Astrocyte (in vitro differentiated cells and primary cell): ENCODE measurements around the gene SOCS4. TPM values are rescaled to one million over a fixed set of nuclear protein-coding genes. Genes with fewer than 3 reads are reported as not detected.

Source experiments
- DNase-seq: peaks from one replicate; pipeline ENCODE4 v3.0.0-alpha.2; 2010; ENCODE audit warnings: low read depth
- FAIRE-seq: peaks from 2 replicates; lab custom pipeline; 2011; peaks lifted over from hg19 to GRCh38; lab: Jason Lieb, UNC
- H2AFZ ChIP-seq: 2 replicates; pipeline ENCODE4 v1.6.0; 2012; ENCODE audit warnings: low read depth, low read length, inconsistent platforms
- H3K27ac ChIP-seq: 2 replicates; pipeline ENCODE4 v1.5.1; 2011; ENCODE audit warnings: low read depth, low read length, inconsistent platforms
- H3K27me3 ChIP-seq: 2 replicates; pipeline ENCODE4 v1.6.0; 2011; ENCODE audit warnings: low read length, inconsistent platforms; ENCODE audit not compliant: insufficient read depth
- H3K36me3 ChIP-seq: 2 replicates; pipeline ENCODE4 v1.5.1; 2011; ENCODE audit warnings: low read length, inconsistent platforms; ENCODE audit not compliant: insufficient read depth
- H3K4me1 ChIP-seq: 2 replicates; pipeline ENCODE4 v1.5.1; 2011; ENCODE audit warnings: low read length, inconsistent platforms; ENCODE audit not compliant: insufficient read depth
- H3K4me2 ChIP-seq: 2 replicates; pipeline ENCODE4 v1.6.0; 2012; ENCODE audit warnings: low read length, inconsistent platforms
- H3K4me3 ChIP-seq: 2 replicates; pipeline ENCODE4 v1.5.1; 2011; ENCODE audit warnings: low read depth, mild to moderate bottlenecking, low read length, inconsistent platforms; ENCODE audit not compliant: insufficient read depth
- H3K79me2 ChIP-seq: 2 replicates; pipeline ENCODE4 v1.6.0; 2012; ENCODE audit warnings: mild to moderate bottlenecking, low read length, inconsistent platforms; ENCODE audit not compliant: insufficient read depth
- H3K9ac ChIP-seq: 2 replicates; pipeline ENCODE4 v1.6.0; 2012; ENCODE audit warnings: mild to moderate bottlenecking, low read length, inconsistent platforms
- H3K9me3 ChIP-seq: 2 replicates; pipeline ENCODE4 v1.5.1; 2012; ENCODE audit warnings: low read depth, mild to moderate bottlenecking, low read length, inconsistent platforms; ENCODE audit not compliant: insufficient read depth
- H4K20me1 ChIP-seq: 2 replicates; pipeline ENCODE4 v1.6.0; 2012; ENCODE audit warnings: low read length, inconsistent platforms; ENCODE audit not compliant: insufficient read depth
- H3K27ac Mint-ChIP-seq: one replicate; pipeline ENCODE4 v1.8.0; 2021; ENCODE audit warnings: mild to moderate bottlenecking, mixed read lengths; ENCODE audit not compliant: unreplicated experiment
- H3K27me3 Mint-ChIP-seq: one replicate; pipeline ENCODE4 v1.8.0; 2021; ENCODE audit warnings: low read depth, mixed read lengths; ENCODE audit not compliant: unreplicated experiment
- H3K36me3 Mint-ChIP-seq: one replicate; pipeline ENCODE4 v1.8.0; 2021; ENCODE audit warnings: low read depth, mixed read lengths; ENCODE audit not compliant: unreplicated experiment
- H3K4me1 Mint-ChIP-seq: one replicate; pipeline ENCODE4 v1.8.0; 2021; ENCODE audit warnings: low read depth, mixed read lengths; ENCODE audit not compliant: unreplicated experiment
- H3K4me3 Mint-ChIP-seq: one replicate; pipeline ENCODE4 v1.8.0; 2021; ENCODE audit warnings: mild to moderate bottlenecking, moderate library complexity, mixed read lengths; ENCODE audit not compliant: unreplicated experiment
- H3K9me3 Mint-ChIP-seq: one replicate; pipeline ENCODE4 v1.8.0; 2021; ENCODE audit warnings: mild to moderate bottlenecking, mixed read lengths; ENCODE audit not compliant: unreplicated experiment
- EZH2 ChIP-seq: IDR thresholded peaks from 2 replicates; pipeline ENCODE4 v1.6.1; 2012; ENCODE audit warnings: mild to moderate bottlenecking, low read length, inconsistent platforms; ENCODE audit not compliant: insufficient read depth
- total RNA-seq: library from RNA; stranded (reverse); gene quantifications from 2 replicates; pipeline ENCODE4 v1.2.1, GENCODE V29; 2021
- TF ChIP-seq, protein P1 (sequence below): IDR thresholded peaks from 2 replicates; pipeline ENCODE4 v1.5.1; 2011; ENCODE audit warnings: low read depth, mild to moderate bottlenecking, inconsistent platforms, low read length, moderate library complexity; ENCODE audit not compliant: insufficient read depth

SOCS4 gene
- total RNA-seq, 1 donor from 2014 or later, result 30.5 TPM

DNA sequence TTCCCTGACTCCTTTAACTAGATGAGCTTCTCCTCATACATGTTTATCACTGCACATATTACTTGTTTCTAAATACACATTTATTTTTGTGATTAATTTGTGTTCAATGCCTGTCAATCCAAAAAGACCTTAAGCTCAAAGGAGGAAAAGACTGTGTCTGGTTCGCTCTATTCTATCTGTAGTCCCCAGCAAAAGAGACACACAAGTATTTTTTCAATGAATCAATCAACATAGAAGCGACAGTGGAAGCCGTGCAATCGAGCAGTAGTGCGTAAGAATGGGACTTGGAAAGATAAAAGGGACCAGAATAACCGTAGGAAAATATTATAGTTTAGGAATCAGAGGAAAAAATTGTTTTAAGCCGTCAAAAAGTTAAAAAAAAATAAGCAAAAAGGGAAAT, 1.1 kb upstream of the SOCS4 start:
- Mint-ChIP-seq H3K27ac (peak overlapping the region; percentile 82), H3K4me3 (peak overlapping the region; percentile 96), H3K9me3 (no peaks in the 10 kb centered on the region), H3K36me3 (no peaks in the 10 kb centered on the region), H3K27me3 (no peaks in the 10 kb centered on the region), H3K4me1 (peaks cover 21% of the 10 kb centered on the region)
- Histone ChIP-seq H3K27ac (peak overlapping the region; percentile 92), H3K27me3 (no peaks in the 10 kb centered on the region), H4K20me1 (peaks cover 23% of the 10 kb centered on the region), H3K4me1 (peaks cover 23% of the 10 kb centered on the region), H3K4me3 (peak overlapping the region; percentile 94), H3K79me2 (peaks cover 69% of the 10 kb centered on the region), H3K9me3 (no peaks in the 10 kb centered on the region), H3K4me2 (peak overlapping the region; percentile 87), H3K9ac (peak overlapping the region; percentile 93), H2AFZ (peak overlapping the region; percentile 89), H3K36me3 (no peaks in the 10 kb centered on the region)
- DNase-seq (no peak), FAIRE-seq (no peak)
- no peak for TF ChIP-seq EZH2
- TF ChIP-seq, protein P1, sequence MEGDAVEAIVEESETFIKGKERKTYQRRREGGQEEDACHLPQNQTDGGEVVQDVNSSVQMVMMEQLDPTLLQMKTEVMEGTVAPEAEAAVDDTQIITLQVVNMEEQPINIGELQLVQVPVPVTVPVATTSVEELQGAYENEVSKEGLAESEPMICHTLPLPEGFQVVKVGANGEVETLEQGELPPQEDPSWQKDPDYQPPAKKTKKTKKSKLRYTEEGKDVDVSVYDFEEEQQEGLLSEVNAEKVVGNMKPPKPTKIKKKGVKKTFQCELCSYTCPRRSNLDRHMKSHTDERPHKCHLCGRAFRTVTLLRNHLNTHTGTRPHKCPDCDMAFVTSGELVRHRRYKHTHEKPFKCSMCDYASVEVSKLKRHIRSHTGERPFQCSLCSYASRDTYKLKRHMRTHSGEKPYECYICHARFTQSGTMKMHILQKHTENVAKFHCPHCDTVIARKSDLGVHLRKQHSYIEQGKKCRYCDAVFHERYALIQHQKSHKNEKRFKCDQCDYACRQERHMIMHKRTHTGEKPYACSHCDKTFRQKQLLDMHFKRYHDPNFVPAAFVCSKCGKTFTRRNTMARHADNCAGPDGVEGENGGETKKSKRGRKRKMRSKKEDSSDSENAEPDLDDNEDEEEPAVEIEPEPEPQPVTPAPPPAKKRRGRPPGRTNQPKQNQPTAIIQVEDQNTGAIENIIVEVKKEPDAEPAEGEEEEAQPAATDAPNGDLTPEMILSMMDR, result no peak

DNA sequence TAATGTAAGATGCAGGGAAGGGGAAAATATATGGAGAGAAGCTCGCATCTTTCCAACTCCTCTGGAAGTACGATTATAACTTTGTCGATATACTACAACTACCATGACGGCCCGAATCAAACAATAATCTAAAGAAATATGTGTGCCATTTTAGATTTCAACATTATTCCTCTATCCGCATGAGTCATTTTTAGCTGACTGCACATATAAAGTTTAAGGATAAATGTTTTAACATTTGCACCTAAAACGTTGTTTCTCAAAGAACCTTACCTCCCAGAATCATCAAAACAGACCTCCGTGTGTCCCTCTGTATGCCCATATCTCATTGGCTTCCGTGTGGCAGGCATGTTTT, 619 bp upstream of the SOCS4 start:
- TF ChIP-seq, protein P1, result no peak
- TF ChIP-seq EZH2, result no peak
- H3K4me1 Mint-ChIP-seq, result peaks cover 26% of the 10 kb centered on the region
- H3K27ac ChIP-seq, result peak overlapping the region; percentile 92
- H3K4me3 ChIP-seq, result peak overlapping the region; percentile 94
- peak overlapping the region; percentile 93 for H3K9ac ChIP-seq
- DNase-seq (no peak), FAIRE-seq (no peak)
- no peaks in the 10 kb centered on the region for H3K27me3 ChIP-seq
- H3K9me3 ChIP-seq, result no peaks in the 10 kb centered on the region
- peaks cover 73% of the 10 kb centered on the region for H3K79me2 ChIP-seq
- H3K4me3 Mint-ChIP-seq, result peak overlapping the region; percentile 96
- H3K4me1 ChIP-seq, result peaks cover 23% of the 10 kb centered on the region
- H3K27me3 Mint-ChIP-seq, result no peaks in the 10 kb centered on the region
- peak overlapping the region; percentile 7 for H3K27ac Mint-ChIP-seq
- peak overlapping the region; percentile 87 for H3K4me2 ChIP-seq
- no peaks in the 10 kb centered on the region for H3K36me3 ChIP-seq
- H3K9me3 Mint-ChIP-seq, result no peaks in the 10 kb centered on the region
- peaks cover 28% of the 10 kb centered on the region for H4K20me1 ChIP-seq
- H2AFZ ChIP-seq, result peak overlapping the region; percentile 89
- no peaks in the 10 kb centered on the region for H3K36me3 Mint-ChIP-seq

DNA sequence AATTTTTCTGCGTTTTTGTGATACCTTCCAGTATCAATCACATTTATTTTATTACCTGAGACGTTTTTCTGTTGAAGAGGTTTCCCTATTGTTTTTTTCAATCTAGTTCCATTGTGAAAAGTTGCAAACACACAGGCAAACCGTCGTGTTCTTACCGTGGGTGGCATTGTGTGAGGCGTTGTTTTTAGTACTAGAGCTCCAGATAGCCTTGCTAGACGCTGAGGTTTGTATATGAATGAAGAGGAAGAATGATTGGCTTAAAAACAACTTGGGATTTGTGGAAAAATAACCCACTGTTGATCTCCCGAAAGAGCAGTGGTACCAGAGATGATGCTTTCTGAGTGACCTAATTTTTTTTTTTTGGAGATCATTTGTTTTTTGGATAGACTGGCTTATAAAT, 1.0 kb downstream of the SOCS4 start:
- TF ChIP-seq, protein P1, result no peak
- TF ChIP-seq EZH2, result no peak
- Histone ChIP-seq H3K79me2 (peaks cover 88% of the 10 kb centered on the region), H3K4me1 (peaks cover 23% of the 10 kb centered on the region), H3K4me3 (peak overlapping the region; percentile 94), H2AFZ (no peak overlapping the region), H3K27ac (peak overlapping the region; percentile 92), H3K9me3 (no peaks in the 10 kb centered on the region), H4K20me1 (peaks cover 32% of the 10 kb centered on the region), H3K4me2 (peak overlapping the region; percentile 87), H3K27me3 (no peaks in the 10 kb centered on the region), H3K9ac (peak overlapping the region; percentile 93), H3K36me3 (no peaks in the 10 kb centered on the region)
- no peaks in the 10 kb centered on the region for H3K27me3 Mint-ChIP-seq
- no peaks in the 10 kb centered on the region for H3K36me3 Mint-ChIP-seq
- H3K9me3 Mint-ChIP-seq, result no peaks in the 10 kb centered on the region
- peak overlapping the region; percentile 96 for H3K4me3 Mint-ChIP-seq
- peaks cover 30% of the 10 kb centered on the region for H3K4me1 Mint-ChIP-seq
- FAIRE-seq (no peak), DNase-seq (no peak)
- peak overlapping the region; percentile 97 for H3K27ac Mint-ChIP-seq
